Cardiac fibroblast (primary cell): ENCODE results near the gene LINC00237.

Source experiments
- DNase-seq, 2 donors: peaks; one replicate each; pipeline versions ENCODE4 v3.0.0 to v3.0.0-alpha.2; 2010; ENCODE audit warnings: low read depth in 2 of 2
- H3K4me3 ChIP-seq, 2 donors: replicated peaks in 1 of 2; 1 replicate in 1 of 2; 2 replicates in 1 of 2; pipeline ENCODE4 v1.5.1; 2011; ENCODE audit warnings: low read depth in 2 of 2, low read length in 2 of 2, mild to moderate bottlenecking in 2 of 2, moderate library complexity in 1 of 2
- CTCF ChIP-seq: IDR thresholded peaks from one replicate; pipeline ENCODE4 v1.5.1; 2011; ENCODE audit warnings: low read depth, mild to moderate bottlenecking, low read length, inconsistent platforms

LINC00237 gene

GRCh38 chr20:21106171-21107017 lies at the start of gene LINC00237:
LINC00237 (minus strand) TSS chr20:21106358.
- TF ChIP-seq CTCF: no peak
- H3K4me3 ChIP-seq: no peak within 1 kb of the TSS
- no peak for DNase-seq

- H3K4me3 ChIP-seq: no peak overlapping the region
- TF ChIP-seq CTCF: no peak
- no peak for DNase-seq
These were observed 49.1 kb upstream of the LINC00237 start for GRCh38 chr20:21155268-21155667.

- H3K4me3 ChIP-seq: no peak overlapping the region
- no peak for TF ChIP-seq CTCF
- DNase-seq: no peak
These were observed 48.5 kb upstream of the LINC00237 start for GRCh38 chr20:21154692-21155091.

- no peak overlapping the region for H3K4me3 ChIP-seq
- no peak for DNase-seq
- no peak for TF ChIP-seq CTCF
These were observed 45.6 kb upstream of the LINC00237 start for GRCh38 chr20:21151791-21152190.

- no peak overlapping the region for H3K4me3 ChIP-seq
- DNase-seq: no peak
- TF ChIP-seq CTCF: no peak
These were observed 43.2 kb upstream of the LINC00237 start for GRCh38 chr20:21149344-21149743.

GRCh38 chr20:21147593-21147992 lies 41.4 kb upstream of the LINC00237 start:
- peak; percentile 16 to 50 for DNase-seq
- H3K4me3 ChIP-seq: no peak overlapping the region
- TF ChIP-seq CTCF: no peak

- no peak for TF ChIP-seq CTCF
- no peak for DNase-seq
- H3K4me3 ChIP-seq: no peak overlapping the region
These were observed 40.1 kb upstream of the LINC00237 start for GRCh38 chr20:21146215-21146614.
